PC-9 (cell line): ENCODE data around the gene IL17RB.

ENCODE experiments used
- EZH2 ChIP-seq: fragments of 200-600 bp; sonication (generic); IDR thresholded peaks from 2 replicates; pipeline ENCODE4 v1.8.0; 2017; ENCODE audit warnings: antibody characterized with exemption, low read depth
- TF ChIP-seq, protein P1 (sequence below): fragments of 200-600 bp; sonication (generic); conservative IDR thresholded peaks from 2 replicates; pipeline ENCODE4 v1.6.1; 2017; ENCODE audit warnings: mixed run types, antibody characterized with exemption, mild to moderate bottlenecking, moderate library complexity

DNA sequence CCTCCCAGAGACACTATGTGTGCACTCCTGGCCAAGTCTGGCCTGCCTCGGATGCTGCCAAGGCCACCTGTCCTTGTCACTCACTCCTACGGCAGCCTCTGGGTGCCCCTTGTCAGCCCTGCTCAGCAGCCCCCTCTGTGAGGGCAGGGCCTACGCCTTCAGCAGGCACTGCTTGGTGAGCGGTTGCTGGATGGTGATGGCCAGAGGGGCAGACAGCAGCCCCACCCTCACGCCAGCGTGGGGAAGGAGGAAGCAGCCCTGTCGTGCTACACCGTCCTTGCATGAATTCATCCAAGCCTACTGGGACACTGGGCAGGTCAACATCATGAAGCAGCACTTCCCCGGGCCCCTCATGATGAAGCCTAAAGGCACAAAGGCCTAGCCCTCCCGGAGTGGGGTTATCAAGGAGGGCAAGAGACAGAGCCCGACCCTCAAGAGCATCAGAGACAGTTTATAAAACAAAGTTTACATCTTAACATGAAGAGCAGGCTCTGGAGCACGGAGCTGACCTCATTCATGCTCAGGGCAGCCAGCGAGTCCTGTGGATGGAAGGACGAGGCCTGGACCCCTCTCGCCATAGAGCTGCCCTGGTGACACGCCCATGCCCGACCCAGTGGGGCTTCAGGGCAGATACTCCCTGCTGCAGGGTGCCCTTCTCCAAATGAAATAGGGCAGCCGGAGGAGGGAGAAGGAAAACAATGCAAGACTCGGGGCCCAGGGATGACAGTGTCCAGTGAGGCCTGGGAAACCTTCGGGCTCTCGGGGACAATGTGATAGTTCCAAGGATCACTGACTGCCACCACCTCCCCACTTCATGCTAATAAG lies 25.4 kb upstream of the IL17RB start:
- TF ChIP-seq, protein P1, sequence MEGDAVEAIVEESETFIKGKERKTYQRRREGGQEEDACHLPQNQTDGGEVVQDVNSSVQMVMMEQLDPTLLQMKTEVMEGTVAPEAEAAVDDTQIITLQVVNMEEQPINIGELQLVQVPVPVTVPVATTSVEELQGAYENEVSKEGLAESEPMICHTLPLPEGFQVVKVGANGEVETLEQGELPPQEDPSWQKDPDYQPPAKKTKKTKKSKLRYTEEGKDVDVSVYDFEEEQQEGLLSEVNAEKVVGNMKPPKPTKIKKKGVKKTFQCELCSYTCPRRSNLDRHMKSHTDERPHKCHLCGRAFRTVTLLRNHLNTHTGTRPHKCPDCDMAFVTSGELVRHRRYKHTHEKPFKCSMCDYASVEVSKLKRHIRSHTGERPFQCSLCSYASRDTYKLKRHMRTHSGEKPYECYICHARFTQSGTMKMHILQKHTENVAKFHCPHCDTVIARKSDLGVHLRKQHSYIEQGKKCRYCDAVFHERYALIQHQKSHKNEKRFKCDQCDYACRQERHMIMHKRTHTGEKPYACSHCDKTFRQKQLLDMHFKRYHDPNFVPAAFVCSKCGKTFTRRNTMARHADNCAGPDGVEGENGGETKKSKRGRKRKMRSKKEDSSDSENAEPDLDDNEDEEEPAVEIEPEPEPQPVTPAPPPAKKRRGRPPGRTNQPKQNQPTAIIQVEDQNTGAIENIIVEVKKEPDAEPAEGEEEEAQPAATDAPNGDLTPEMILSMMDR, result no peak
- no peak for TF ChIP-seq EZH2
